Measurements from ENCODE around the gene CDH7. TPM values are rescaled to one million over a fixed set of nuclear protein-coding genes. Genes with fewer than 3 reads are reported as not detected.

CDH7 gene
- total RNA-seq, 1 donor from 2014 or later: not detected

GRCh38 chr18:65749841-65750240 lies 971 bp upstream of the CDH7 start:
- Mint-ChIP-seq H3K27me3 (peaks cover 7% of the 10 kb centered on the region), H3K4me1 (no peaks in the 10 kb centered on the region), H3K9me3 (no peaks in the 10 kb centered on the region), H3K36me3 (ENCODE audit: low read depth) (no peaks in the 10 kb centered on the region), H3K4me3 (no peak overlapping the region), H3K27ac (no peak overlapping the region)
- DNase-seq: no peak
- no peak for ATAC-seq (ENCODE audit: low read depth)
- POLR2A ChIA-PET: no interaction called here
- intact Hi-C loops (cut with micrococcal nuclease): loop anchor here (5.0 kb wide), 1 partner anchor 1713 kb away; no protein-coding TSS in a partner anchor
- no peak for TF ChIP-seq CTCF (IDR thresholded peaks at IDR 0.05)
- CTCF ChIA-PET: no interaction called here

- DNase-seq: no peak
- no peak for ATAC-seq (ENCODE audit: low read depth)
- intact Hi-C loops (cut with micrococcal nuclease): loop anchor here (5.0 kb wide), 1 partner anchor 1714 kb away; no protein-coding TSS in a partner anchor
- Mint-ChIP-seq H3K9me3 (no peaks in the 10 kb centered on the region), H3K36me3 (ENCODE audit: low read depth) (no peaks in the 10 kb centered on the region), H3K27me3 (peaks cover 7% of the 10 kb centered on the region), H3K4me1 (no peaks in the 10 kb centered on the region), H3K4me3 (no peak overlapping the region), H3K27ac (no peak overlapping the region)
- no peak for TF ChIP-seq CTCF (IDR thresholded peaks at IDR 0.05)
- POLR2A ChIA-PET: no interaction called here
- CTCF ChIA-PET: no interaction called here
Observed at GRCh38 chr18:65751155-65752085, 608 bp downstream of the CDH7 start.

DNA sequence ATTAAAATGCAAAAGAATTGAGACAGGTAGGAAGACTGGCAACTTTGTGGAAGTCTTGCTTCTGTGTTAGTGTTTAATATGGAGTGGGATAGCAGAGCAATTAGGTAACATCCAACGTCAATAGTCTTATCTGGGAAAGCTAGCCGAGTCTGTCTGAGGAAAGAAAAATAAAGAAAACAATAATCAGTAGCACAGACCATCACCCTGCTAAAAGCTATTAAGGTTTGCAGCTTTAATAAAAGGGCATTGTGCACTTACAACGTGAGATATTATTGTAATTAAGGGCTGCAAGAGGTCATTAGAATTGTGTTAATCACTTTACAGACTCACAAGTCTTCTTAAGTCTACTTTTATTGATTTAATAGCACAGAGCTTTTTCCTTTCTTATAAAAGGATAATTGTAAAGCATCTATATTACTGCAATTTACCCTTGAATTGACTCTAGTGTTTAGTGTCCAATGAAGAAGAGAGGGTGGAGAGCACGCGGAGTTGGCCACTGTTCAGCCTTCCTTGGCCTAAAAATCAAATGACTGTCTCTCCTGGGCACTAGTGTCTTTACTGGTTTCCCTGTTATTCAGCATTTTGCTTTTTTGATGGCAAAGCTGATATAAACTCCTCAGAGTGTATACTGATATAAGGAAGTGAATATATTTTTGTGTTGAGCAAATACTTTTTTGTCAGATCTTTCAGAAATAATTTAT lies 2.0 kb downstream of the CDH7 start:
- no peak for DNase-seq
- POLR2A ChIA-PET: no interaction called here
- Mint-ChIP-seq H3K27me3 (peaks cover 7% of the 10 kb centered on the region), H3K4me3 (no peak overlapping the region), H3K4me1 (no peaks in the 10 kb centered on the region), H3K9me3 (no peaks in the 10 kb centered on the region), H3K36me3 (ENCODE audit: low read depth) (no peaks in the 10 kb centered on the region), H3K27ac (no peak overlapping the region)
- intact Hi-C loops (cut with micrococcal nuclease): loop anchor here (5.0 kb wide), 1 partner anchor 1715 kb away; no protein-coding TSS in a partner anchor
- no peak for ATAC-seq (ENCODE audit: low read depth)
- no peak for TF ChIP-seq CTCF (IDR thresholded peaks at IDR 0.05)
- CTCF ChIA-PET: no interaction called here

DNA sequence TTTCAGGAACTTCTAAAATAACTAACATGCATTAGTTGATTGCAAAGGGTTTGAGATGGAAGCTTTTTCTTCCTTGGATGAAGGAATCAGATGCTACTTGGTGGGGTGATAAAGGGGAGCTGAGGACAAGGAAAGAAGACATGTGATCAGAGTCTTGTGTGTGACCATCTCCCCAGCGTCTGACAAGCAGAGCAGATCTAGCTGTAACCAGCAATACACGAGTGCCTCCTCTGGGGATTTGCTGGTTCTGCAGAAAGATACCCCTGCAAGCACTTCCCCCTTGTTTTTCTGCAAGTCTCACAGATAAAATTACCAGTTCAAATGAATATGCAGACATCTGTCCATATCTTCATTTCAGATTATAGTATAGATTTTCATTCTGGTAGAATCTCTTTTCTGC lies 2.7 kb downstream of the CDH7 start:
- CTCF ChIA-PET: no interaction called here
- DNase-seq: no peak
- H3K4me3 Mint-ChIP-seq: no peak overlapping the region
- intact Hi-C loops (cut with micrococcal nuclease): loop anchor here (5.0 kb wide), 1 partner anchor 1716 kb away; no protein-coding TSS in a partner anchor
- peaks cover 7% of the 10 kb centered on the region for H3K27me3 Mint-ChIP-seq
- H3K27ac Mint-ChIP-seq: no peak overlapping the region
- no peak for ATAC-seq (ENCODE audit: low read depth)
- H3K4me1 Mint-ChIP-seq: no peaks in the 10 kb centered on the region
- TF ChIP-seq CTCF (IDR thresholded peaks at IDR 0.05): no peak
- POLR2A ChIA-PET: no interaction called here
- H3K36me3 Mint-ChIP-seq (ENCODE audit: low read depth): no peaks in the 10 kb centered on the region
- H3K9me3 Mint-ChIP-seq: no peaks in the 10 kb centered on the region

DNA sequence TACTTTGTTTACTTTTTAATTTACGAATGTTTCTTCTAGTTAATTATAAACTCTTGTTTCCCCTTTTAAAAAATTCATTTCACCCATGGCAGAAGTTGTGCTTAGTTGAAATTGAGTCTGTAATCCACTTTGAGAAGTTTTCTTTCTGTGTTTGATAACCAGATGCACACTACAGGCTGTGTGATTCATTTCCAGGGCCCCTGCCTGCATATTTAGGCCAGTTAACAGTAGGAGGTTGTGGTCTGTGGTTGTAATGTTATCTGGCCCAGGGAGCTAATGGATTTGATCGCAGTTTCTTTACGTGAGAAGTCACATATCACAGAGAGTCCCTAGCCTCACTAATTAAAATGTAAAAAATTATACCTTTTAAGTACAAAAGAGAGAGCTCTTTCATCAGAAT lies 3.3 kb downstream of the CDH7 start:
- CTCF ChIA-PET: no interaction called here
- H3K9me3 Mint-ChIP-seq: no peaks in the 10 kb centered on the region
- POLR2A ChIA-PET: no interaction called here
- H3K4me3 Mint-ChIP-seq: no peak overlapping the region
- H3K36me3 Mint-ChIP-seq (ENCODE audit: low read depth): no peaks in the 10 kb centered on the region
- H3K4me1 Mint-ChIP-seq: no peaks in the 10 kb centered on the region
- intact Hi-C loops (cut with micrococcal nuclease): loop anchor here (5.0 kb wide), 1 partner anchor 1717 kb away; no protein-coding TSS in a partner anchor
- peaks cover 7% of the 10 kb centered on the region for H3K27me3 Mint-ChIP-seq
- no peak for ATAC-seq (ENCODE audit: low read depth)
- DNase-seq: no peak
- no peak for TF ChIP-seq CTCF (IDR thresholded peaks at IDR 0.05)
- H3K27ac Mint-ChIP-seq: no peak overlapping the region

Data from activated B cell treated with CpG ODN at 0.5 μM for 24 hours (primary cell).